C4-2B (cell line): ENCODE results near the gene TMEM150B.

ENCODE experiments used
- H3K27ac ChIP-seq: fragments of 450-650 bp; 2 replicates; pipeline ENCODE4 v1.5.1; 2017
- ZFX ChIP-seq: fragments of 450-650 bp; IDR thresholded peaks from 2 replicates; pipeline ENCODE4 v1.6.1; 2017
- TF ChIP-seq, protein P1 (sequence below): fragments of 450-650 bp; conservative IDR thresholded peaks from 2 replicates; pipeline ENCODE4 v1.5.1; 2017; ENCODE audit warnings: mild to moderate bottlenecking

TMEM150B gene, protein sequence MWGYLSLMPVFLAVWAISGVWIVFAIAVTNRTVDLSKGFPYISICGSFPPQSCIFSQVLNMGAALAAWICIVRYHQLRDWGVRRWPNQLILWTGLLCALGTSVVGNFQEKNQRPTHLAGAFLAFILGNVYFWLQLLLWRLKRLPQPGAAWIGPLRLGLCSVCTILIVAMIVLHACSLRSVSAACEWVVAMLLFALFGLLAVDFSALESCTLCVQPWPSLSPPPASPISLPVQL

DNA sequence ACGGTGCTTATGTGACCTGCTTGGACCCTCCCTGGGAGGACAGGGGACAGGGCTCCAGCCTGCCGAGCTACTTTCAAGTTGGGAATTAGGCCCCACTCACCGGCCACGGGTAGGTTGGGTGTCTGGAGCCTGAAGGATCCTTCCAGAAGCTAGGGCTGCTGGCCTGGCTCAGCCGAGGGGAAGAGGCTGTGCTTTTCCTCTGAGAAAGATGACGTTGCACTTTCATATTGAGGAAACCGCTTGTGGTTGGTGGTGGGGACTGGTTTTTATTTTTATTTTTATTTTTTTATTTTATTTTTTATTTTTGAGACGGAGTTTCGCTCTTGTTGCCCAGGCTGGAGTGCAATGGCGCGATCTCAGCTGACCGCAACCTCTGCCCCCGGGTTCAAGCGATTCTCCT, at the start of gene TMEM150B:
Gene TMEM150B, minus strand, starts transcription at position 170 of the 400 bp plus-strand sequence. CDS start 4,305 bp downstream, outside the sequence.
- no peak for TF ChIP-seq ZFX
- TF ChIP-seq, protein P1, sequence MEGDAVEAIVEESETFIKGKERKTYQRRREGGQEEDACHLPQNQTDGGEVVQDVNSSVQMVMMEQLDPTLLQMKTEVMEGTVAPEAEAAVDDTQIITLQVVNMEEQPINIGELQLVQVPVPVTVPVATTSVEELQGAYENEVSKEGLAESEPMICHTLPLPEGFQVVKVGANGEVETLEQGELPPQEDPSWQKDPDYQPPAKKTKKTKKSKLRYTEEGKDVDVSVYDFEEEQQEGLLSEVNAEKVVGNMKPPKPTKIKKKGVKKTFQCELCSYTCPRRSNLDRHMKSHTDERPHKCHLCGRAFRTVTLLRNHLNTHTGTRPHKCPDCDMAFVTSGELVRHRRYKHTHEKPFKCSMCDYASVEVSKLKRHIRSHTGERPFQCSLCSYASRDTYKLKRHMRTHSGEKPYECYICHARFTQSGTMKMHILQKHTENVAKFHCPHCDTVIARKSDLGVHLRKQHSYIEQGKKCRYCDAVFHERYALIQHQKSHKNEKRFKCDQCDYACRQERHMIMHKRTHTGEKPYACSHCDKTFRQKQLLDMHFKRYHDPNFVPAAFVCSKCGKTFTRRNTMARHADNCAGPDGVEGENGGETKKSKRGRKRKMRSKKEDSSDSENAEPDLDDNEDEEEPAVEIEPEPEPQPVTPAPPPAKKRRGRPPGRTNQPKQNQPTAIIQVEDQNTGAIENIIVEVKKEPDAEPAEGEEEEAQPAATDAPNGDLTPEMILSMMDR: no peak
- H3K27ac ChIP-seq: no peak within 1 kb of the TSS

DNA sequence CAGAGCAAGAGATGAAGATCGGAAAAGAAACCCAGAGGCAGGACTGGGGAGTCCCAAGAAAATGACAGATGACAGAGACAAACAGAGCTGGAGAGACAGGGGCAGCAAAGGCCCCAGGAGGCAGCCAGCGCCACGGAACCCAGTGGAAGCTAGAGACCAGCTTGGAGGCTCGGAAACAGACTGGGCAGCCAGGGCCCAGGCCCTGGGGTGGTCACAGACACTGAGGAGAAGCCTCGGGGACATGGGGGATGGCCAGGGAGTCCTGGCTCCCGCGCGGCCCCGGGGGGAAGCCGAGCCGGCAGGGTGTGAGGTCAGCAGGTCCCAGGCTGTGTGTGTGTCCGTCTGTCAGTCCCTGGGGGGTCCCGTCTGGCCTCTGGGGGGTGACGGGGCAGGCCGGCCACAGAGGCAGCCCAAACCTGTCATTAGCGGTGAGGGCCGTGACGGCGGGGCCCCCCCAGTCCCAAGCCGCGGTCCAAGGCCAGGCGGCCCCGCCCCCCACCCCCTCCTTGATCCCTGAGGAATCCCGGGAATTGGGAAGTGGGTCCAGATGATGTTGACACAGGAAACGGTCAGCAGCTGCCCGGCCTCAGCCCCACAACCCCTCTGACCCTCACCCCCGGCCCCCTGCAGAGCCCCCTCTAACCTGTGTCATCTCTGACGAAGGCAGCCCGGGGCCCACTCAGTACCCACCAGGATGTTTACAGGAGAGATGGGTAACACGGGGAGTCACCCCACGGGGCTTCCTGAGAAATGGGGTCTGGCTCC, 49.0 kb upstream of the TMEM150B start:
- no peak overlapping the region for H3K27ac ChIP-seq
- TF ChIP-seq, protein P1: no peak
- TF ChIP-seq ZFX: no peak

GRCh38 chr19:55373306-55373992, 48.3 kb upstream of the TMEM150B start:
- no peak overlapping the region for H3K27ac ChIP-seq
- TF ChIP-seq, protein P1: no peak
- no peak for TF ChIP-seq ZFX

DNA sequence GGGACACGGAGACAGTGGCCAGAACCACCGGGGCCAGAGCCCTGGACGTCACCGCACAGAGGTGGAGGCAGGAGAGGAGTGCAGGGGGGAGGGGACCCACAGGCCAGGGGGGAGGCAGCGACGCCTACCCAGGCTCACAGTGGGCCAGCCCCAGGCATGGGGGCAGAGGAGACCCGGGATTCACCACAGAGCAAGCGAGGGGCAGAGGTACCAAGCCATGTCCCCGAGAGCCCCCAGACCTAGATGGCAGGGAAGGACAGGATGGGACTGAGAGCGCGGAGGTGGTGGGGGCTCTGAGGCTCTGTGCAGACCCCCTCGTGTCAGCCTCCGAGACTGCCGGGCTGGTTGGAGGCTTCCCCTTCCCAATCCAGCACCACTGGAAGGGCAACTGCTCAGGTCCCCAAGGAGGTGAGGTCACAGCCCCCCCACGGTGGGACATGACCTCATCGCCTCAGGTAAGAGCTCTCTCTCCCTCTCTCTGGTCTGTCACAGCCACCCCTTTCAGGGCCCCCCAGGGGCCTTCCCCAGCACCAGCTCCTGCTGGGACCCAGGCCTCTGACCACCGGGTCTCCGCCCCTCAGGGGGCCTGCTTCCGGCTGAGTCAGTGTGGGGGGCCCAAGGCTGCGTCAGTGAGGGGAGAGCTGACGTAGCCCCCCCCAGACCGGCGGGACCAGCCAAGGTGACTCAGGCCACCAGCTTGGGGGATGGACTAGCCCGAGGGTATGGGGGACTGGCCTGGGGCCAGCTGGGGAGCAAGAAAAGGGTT, 47.4 kb upstream of the TMEM150B start:
- no peak overlapping the region for H3K27ac ChIP-seq
- TF ChIP-seq, protein P1: no peak
- TF ChIP-seq ZFX: no peak

GRCh38 chr19:55370305-55370988, 45.3 kb upstream of the TMEM150B start, which contains the start of gene IL11:
Gene IL11, minus strand, starts transcription at chr19:55370463. Its CDS starts 153 bp downstream, at chr19:55370310.
- TF ChIP-seq ZFX: no peak
- TF ChIP-seq, protein P1: no peak
- no peak within 1 kb of the TSS for H3K27ac ChIP-seq

- TF ChIP-seq, protein P1: no peak
- no peak for TF ChIP-seq ZFX
These were observed 44.6 kb upstream of the TMEM150B start for GRCh38 chr19:55369653-55370304.

More at GRCh38 chr19:55369653-55370304, 44.6 kb upstream of the TMEM150B start:
- no peak overlapping the region for H3K27ac ChIP-seq
